Neural progenitor cell (in vitro differentiated cells): ENCODE data around the gene TMEM101.

Experiments
- CTCF ChIP-seq: fragments of 200-600 bp; sonication (generic); IDR thresholded peaks from 2 replicates; pipeline ENCODE4 v1.5.1; 2017; ENCODE audit warnings: antibody characterized with exemption, mild to moderate bottlenecking
- EZH2phosphoT487 ChIP-seq: fragments of 200-600 bp; sonication (generic); IDR thresholded peaks from 2 replicates; pipeline ENCODE4 v1.6.1; 2017; ENCODE audit warnings: antibody characterized with exemption

- TF ChIP-seq CTCF = no peak
- no peak for TF ChIP-seq EZH2phosphoT487
Measured at GRCh38 chr17:43962479-43962878, 52.3 kb downstream of the TMEM101 start.
